ENCODE measurements around the gene GPATCH4.

DNA sequence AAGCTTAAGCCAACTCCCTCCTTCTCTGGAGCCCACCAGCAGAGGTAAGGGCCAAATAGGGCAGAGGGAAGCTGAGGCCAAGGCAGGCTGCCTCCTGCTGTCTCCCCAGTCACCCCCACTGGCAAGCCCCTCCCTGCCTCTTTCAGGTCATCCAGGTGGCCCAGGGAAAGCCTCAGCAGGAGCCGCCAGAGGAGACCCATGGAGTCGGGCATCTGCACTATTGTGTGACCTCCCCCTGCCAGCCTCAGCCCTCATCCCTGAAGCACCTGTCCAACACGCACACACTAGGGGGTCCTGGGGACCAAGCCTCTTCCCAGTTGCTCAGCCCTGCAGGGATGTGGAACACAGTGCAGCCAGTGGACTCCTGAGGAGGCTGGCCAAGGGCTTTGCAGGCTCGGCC, 15.0 kb downstream of the GPATCH4 start:
- TF ChIP-seq, protein P1, sequence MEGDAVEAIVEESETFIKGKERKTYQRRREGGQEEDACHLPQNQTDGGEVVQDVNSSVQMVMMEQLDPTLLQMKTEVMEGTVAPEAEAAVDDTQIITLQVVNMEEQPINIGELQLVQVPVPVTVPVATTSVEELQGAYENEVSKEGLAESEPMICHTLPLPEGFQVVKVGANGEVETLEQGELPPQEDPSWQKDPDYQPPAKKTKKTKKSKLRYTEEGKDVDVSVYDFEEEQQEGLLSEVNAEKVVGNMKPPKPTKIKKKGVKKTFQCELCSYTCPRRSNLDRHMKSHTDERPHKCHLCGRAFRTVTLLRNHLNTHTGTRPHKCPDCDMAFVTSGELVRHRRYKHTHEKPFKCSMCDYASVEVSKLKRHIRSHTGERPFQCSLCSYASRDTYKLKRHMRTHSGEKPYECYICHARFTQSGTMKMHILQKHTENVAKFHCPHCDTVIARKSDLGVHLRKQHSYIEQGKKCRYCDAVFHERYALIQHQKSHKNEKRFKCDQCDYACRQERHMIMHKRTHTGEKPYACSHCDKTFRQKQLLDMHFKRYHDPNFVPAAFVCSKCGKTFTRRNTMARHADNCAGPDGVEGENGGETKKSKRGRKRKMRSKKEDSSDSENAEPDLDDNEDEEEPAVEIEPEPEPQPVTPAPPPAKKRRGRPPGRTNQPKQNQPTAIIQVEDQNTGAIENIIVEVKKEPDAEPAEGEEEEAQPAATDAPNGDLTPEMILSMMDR (IDR thresholded peaks at IDR 0.05 in 4 of 5, conservative IDR thresholded peaks at IDR 0.05 in 1 of 5), result no peak
- TF ChIP-seq POLR2A (IDR thresholded peaks at IDR 0.05), result no peak

Data from gastrocnemius medialis (tissue), 4 donors.